SU-DHL-6 (cell line): ENCODE measurements around the gene POGLUT3.

Experiments
- EZH2phosphoT487 ChIP-seq: fragments of 200-600 bp; sonication (generic), shearing (Covaris generic); conservative IDR thresholded peaks from 2 replicates; pipeline ENCODE4 v1.6.1; 2018; ENCODE audit warnings: mild to moderate bottlenecking, antibody characterized with exemption, low read length, moderate library complexity, mixed read lengths
- TF ChIP-seq, protein P1 (sequence below): fragments of 200-600 bp; sonication (generic); IDR thresholded peaks from one replicate; pipeline ENCODE4 v1.5.1; 2017; ENCODE audit warnings: antibody characterized with exemption, mild to moderate bottlenecking, low read length, moderate library complexity; ENCODE audit not compliant: insufficient read depth, poor library complexity, severe bottlenecking

DNA sequence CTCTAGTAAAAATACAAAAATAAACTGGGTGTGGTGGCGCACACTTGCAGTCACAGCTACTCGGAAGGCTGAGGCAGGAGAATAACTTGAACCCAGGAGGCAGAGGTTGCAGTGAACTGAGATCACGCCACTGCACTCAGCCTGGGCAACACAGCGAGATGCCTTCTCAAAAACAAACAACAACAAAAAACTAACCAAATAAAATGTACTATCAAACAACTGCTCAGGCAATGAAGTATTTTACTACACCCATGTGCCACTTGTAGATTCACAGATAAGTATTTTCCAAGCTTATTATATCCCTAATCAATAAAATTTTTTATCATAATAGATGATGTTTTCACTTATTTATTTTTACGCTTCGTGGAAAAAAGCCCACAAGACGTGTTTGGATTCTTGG, 31.8 kb downstream of the POGLUT3 start:
- TF ChIP-seq, protein P1, sequence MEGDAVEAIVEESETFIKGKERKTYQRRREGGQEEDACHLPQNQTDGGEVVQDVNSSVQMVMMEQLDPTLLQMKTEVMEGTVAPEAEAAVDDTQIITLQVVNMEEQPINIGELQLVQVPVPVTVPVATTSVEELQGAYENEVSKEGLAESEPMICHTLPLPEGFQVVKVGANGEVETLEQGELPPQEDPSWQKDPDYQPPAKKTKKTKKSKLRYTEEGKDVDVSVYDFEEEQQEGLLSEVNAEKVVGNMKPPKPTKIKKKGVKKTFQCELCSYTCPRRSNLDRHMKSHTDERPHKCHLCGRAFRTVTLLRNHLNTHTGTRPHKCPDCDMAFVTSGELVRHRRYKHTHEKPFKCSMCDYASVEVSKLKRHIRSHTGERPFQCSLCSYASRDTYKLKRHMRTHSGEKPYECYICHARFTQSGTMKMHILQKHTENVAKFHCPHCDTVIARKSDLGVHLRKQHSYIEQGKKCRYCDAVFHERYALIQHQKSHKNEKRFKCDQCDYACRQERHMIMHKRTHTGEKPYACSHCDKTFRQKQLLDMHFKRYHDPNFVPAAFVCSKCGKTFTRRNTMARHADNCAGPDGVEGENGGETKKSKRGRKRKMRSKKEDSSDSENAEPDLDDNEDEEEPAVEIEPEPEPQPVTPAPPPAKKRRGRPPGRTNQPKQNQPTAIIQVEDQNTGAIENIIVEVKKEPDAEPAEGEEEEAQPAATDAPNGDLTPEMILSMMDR: no peak
- TF ChIP-seq EZH2phosphoT487: no peak
